ENCODE data around the gene ACTMAP. TPM values are rescaled to one million over a fixed set of nuclear protein-coding genes. Genes with fewer than 3 reads are reported as not detected.

Gene ACTMAP
- total RNA-seq, 6 experiments from 2014 or later: 2.9 to 11.2 (median 4.4) TPM

DNA sequence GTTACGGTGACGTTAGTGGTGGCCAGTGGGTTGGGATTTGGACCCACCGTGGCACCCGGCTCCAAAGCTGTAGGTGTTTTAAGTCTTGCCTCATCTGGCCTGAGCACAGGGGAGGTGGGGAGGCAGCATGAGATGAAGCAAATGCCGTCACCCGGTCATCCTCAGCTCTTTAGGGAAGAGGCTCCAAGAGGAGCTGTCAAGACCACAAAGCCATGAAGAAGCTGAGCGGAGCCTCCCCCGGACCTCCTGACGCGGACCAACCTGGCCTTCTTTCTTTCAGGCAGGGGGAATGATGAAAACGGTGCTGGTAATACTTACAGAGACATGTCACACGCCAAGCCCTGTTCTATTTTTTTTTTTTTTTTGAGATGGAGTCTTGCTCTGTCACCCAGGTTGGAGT, 7.4 kb downstream of the ACTMAP start:
- intact Hi-C loops (cut with DNase I): no loop called here
- Histone ChIP-seq H3K4me3 (no peak overlapping the region), H3K27ac (no peak overlapping the region), H3K4me1 (peaks cover 0 to 7% (median 0%) of the 10 kb centered on the region in 4 donors), H3K36me3 (peaks cover 0 to 13% (median 0%) of the 10 kb centered on the region in 4 donors), H3K9me3 (no peaks in the 10 kb centered on the region), H3K27me3 (no peaks in the 10 kb centered on the region)
- TF ChIP-seq, protein P1, sequence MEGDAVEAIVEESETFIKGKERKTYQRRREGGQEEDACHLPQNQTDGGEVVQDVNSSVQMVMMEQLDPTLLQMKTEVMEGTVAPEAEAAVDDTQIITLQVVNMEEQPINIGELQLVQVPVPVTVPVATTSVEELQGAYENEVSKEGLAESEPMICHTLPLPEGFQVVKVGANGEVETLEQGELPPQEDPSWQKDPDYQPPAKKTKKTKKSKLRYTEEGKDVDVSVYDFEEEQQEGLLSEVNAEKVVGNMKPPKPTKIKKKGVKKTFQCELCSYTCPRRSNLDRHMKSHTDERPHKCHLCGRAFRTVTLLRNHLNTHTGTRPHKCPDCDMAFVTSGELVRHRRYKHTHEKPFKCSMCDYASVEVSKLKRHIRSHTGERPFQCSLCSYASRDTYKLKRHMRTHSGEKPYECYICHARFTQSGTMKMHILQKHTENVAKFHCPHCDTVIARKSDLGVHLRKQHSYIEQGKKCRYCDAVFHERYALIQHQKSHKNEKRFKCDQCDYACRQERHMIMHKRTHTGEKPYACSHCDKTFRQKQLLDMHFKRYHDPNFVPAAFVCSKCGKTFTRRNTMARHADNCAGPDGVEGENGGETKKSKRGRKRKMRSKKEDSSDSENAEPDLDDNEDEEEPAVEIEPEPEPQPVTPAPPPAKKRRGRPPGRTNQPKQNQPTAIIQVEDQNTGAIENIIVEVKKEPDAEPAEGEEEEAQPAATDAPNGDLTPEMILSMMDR (IDR thresholded peaks at IDR 0.05): no peak
- TF ChIP-seq POLR2A (IDR thresholded peaks at IDR 0.05): no peak
- no peak for ATAC-seq
- no peak for DNase-seq
- WGBS (ENCODE audit: insufficient coverage, low coverage, low lambda C conversion rate, missing lambda C conversion rate): 80% methylated on average over 1 of the region's 12 CpGs

DNA sequence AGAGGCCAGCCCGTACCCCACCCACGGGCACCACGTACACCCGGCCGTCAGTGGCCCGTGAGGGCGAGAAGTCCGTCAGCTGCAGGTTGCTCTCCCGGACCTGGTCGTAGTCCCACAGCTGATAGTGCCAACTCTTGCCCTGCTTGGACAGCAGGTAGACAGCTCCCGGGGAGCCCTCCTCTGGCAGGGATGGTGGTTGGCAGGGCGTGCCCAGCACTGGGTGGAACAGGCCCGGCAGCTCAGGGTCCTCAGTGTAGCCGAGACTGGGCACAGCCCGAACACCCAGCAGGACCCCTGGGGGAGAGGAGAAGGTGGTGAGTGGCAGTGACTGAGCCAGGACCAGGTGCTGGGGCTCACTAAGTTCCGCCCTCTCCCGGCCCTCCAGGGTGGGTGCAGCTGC, 7.8 kb downstream of the ACTMAP start:
- TF ChIP-seq POLR2A (IDR thresholded peaks at IDR 0.05): no peak
- TF ChIP-seq, protein P1 (IDR thresholded peaks at IDR 0.05): peak in 1 of 4 donors; percentile 25
- peak; percentile 56 to 86 (median 68) for ATAC-seq
- 0% methylated on average over 1 of the region's 17 CpGs for WGBS (ENCODE audit: insufficient coverage, low coverage, low lambda C conversion rate, missing lambda C conversion rate)
- Histone ChIP-seq H3K9me3 (no peaks in the 10 kb centered on the region), H3K27ac (no peak overlapping the region), H3K27me3 (no peaks in the 10 kb centered on the region), H3K4me1 (peaks cover 0 to 7% (median 0%) of the 10 kb centered on the region in 4 donors), H3K4me3 (no peak overlapping the region), H3K36me3 (peaks cover 0 to 17% (median under 1%) of the 10 kb centered on the region in 4 donors)
- DNase-seq: peak; percentile 50 to 81 (median 78)
- intact Hi-C loops (cut with DNase I): no loop called here

DNA sequence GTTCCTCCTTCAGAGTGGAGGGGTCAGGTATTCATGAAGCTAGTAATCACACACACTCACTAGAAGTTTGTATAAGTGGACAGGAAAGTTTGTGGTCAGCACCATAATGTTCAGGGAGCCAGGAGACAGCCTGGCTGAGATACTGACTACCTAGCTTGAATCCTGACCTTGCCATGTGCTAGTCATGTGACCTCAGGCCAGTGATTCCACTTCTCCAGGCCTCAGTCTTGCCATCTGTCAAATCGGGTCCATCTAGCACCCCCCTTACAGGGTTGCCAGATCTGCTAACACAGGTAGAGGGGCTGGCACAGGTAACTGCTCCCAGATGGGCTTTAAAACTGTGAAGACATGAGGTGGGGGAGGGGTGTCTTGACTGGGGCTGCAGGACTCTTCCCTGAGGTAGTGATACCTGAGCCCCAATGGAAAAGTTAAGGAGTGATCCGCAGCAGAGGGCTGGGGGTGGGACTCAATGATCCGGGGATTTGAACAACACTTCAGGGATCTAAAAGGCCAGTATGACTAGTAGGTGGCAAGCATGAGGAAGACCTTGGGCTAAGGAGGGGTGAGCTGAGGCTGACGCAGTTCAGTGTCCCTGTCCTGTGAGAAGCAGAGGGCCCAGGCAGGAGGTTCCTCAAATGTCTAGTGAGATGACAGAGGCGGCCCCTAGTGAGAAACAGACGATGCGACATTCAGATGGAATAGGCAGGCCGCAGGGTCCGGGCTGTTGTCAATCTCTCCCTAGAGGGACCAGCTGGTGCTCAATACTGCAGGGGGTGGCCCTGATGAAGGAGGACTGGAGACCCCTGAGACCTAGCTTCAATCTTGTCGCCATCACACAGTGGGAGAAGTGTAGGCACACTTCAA, 8.5 kb downstream of the ACTMAP start:
- Histone ChIP-seq H3K4me3 (no peak overlapping the region), H3K9me3 (no peaks in the 10 kb centered on the region), H3K36me3 (peaks cover 0 to 24% (median 5%) of the 10 kb centered on the region in 4 donors), H3K27ac (no peak overlapping the region), H3K4me1 (peaks cover 0 to 7% (median 0%) of the 10 kb centered on the region in 4 donors), H3K27me3 (no peaks in the 10 kb centered on the region)
- DNase-seq (no peak), ATAC-seq (peak in 2 of 4 donors; percentile 2 to 3)
- no peak for TF ChIP-seq POLR2A (IDR thresholded peaks at IDR 0.05)
- TF ChIP-seq, protein P1 (IDR thresholded peaks at IDR 0.05): no peak
- WGBS (ENCODE audit: insufficient coverage, low coverage, low lambda C conversion rate, missing lambda C conversion rate): 85% methylated on average over 4 of the region's 10 CpGs
- intact Hi-C loops (cut with DNase I): no loop called here

DNA sequence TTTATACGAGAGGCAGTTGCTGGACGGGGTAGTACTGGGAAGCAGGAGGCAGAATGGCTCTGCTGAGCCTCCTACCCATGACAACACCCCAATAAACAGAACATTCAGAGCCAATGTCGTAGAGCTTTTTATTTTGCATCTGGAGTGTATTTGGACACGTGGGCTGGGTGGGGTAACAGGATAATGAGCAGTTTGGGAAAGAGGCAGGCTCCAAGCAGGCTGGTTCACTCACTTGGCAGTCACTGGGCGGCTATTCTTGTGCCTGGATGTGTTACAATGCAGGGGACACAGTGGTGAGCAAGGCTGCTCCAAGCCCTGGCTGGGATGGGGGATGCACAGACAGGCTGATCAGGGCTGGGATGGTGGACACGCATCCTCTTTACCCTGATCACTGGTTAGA, 9.5 kb downstream of the ACTMAP start:
- Histone ChIP-seq H3K9me3 (no peaks in the 10 kb centered on the region), H3K4me3 (no peak overlapping the region), H3K4me1 (peaks cover 0 to 11% (median 0%) of the 10 kb centered on the region in 4 donors), H3K27ac (no peak overlapping the region), H3K36me3 (peaks cover 0 to 25% (median 7%) of the 10 kb centered on the region in 4 donors), H3K27me3 (no peaks in the 10 kb centered on the region)
- DNase-seq (no peak), ATAC-seq (no peak)
- intact Hi-C loops (cut with DNase I): no loop called here
- TF ChIP-seq, protein P1 (IDR thresholded peaks at IDR 0.05): no peak
- TF ChIP-seq POLR2A (IDR thresholded peaks at IDR 0.05): no peak
- WGBS (ENCODE audit: insufficient coverage, low coverage, low lambda C conversion rate, missing lambda C conversion rate): 60% methylated on average over 4 of the region's 6 CpGs
